RWPE2 (cell line): ENCODE results near the gene AIF1L.

Experiments
- ATAC-seq: fragments of 200-7000 bp; cut with Tn5 transposase; 3 replicates; pipeline ENCODE4 v1.9.1; 2021; ENCODE audit warnings: low read depth
- DNase-seq: peaks from one replicate; pipeline ENCODE4 v3.0.0-alpha.2; 2020; ENCODE audit warnings: low spot score
- H3K27ac ChIP-seq: fragments of 450-650 bp; 2 replicates; pipeline ENCODE4 v1.5.1; 2017; ENCODE audit warnings: mild to moderate bottlenecking; ENCODE audit not compliant: poor library complexity, severe bottlenecking
- H3K27me3 ChIP-seq: fragments of 250-450 bp; sonication (Bioruptor Pico); 2 replicates; pipeline ENCODE4 v1.5.1; 2021; ENCODE audit warnings: mild to moderate bottlenecking, moderate library complexity; ENCODE audit not compliant: insufficient read depth, poor library complexity, severe bottlenecking
- H3K36me3 ChIP-seq: fragments of 250-450 bp; sonication (Bioruptor Pico); 2 replicates; pipeline ENCODE4 v1.5.1; 2020; ENCODE audit warnings: low read depth, mild to moderate bottlenecking, moderate library complexity
- H3K4me1 ChIP-seq: fragments of 250-450 bp; sonication (Bioruptor Pico); 2 replicates; pipeline ENCODE4 v1.5.1; 2021; ENCODE audit warnings: mild to moderate bottlenecking, moderate library complexity; ENCODE audit not compliant: insufficient read depth, poor library complexity, severe bottlenecking
- H3K4me3 ChIP-seq: fragments of 250-450 bp; sonication (Bioruptor Pico); 2 replicates; pipeline ENCODE4 v1.5.1; 2021; ENCODE audit warnings: mild to moderate bottlenecking, moderate library complexity; ENCODE audit not compliant: severe bottlenecking
- H3K9me3 ChIP-seq: fragments of 250-450 bp; sonication (Bioruptor Pico); 2 replicates; pipeline ENCODE4 v1.5.1; 2021; ENCODE audit warnings: mild to moderate bottlenecking, moderate library complexity; ENCODE audit not compliant: severe bottlenecking
- CTCF ChIP-seq: fragments of 450-650 bp; IDR thresholded peaks from one replicate; pipeline ENCODE4 v1.5.1; 2017; ENCODE audit warnings: mild to moderate bottlenecking, moderate library complexity; ENCODE audit not compliant: poor library complexity, severe bottlenecking

Gene AIF1L

GRCh38 chr9:131160416-131161112 is 64.2 kb downstream of the AIF1L start:
- DNase-seq (no peak), ATAC-seq (no peak)
- Histone ChIP-seq H3K27ac (no peak overlapping the region), H3K27me3 (no peaks in the 10 kb centered on the region), H3K4me3 (no peak overlapping the region), H3K9me3 (peaks cover 15% of the 10 kb centered on the region), H3K36me3 (peaks cover 78% of the 10 kb centered on the region), H3K4me1 (no peaks in the 10 kb centered on the region)
- TF ChIP-seq CTCF = no peak

GRCh38 chr9:131161585-131161984 is 65.3 kb downstream of the AIF1L start:
- ATAC-seq = no peak
- peaks cover 19% of the 10 kb centered on the region for H3K9me3 ChIP-seq
- H3K4me1 ChIP-seq = no peaks in the 10 kb centered on the region
- H3K27me3 ChIP-seq = no peaks in the 10 kb centered on the region
- TF ChIP-seq CTCF = no peak
- H3K27ac ChIP-seq = no peak overlapping the region
- H3K4me3 ChIP-seq = no peak overlapping the region
- peaks cover 80% of the 10 kb centered on the region for H3K36me3 ChIP-seq
- no peak for DNase-seq

GRCh38 chr9:131162886-131163285 is 66.6 kb downstream of the AIF1L start:
- peak overlapping the region; percentile 2 for H3K4me3 ChIP-seq
- H3K4me1 ChIP-seq = no peaks in the 10 kb centered on the region
- no peak for ATAC-seq
- H3K36me3 ChIP-seq = peaks cover 81% of the 10 kb centered on the region
- TF ChIP-seq CTCF = no peak
- H3K27ac ChIP-seq = no peak overlapping the region
- no peak for DNase-seq
- H3K9me3 ChIP-seq = peaks cover 22% of the 10 kb centered on the region
- no peaks in the 10 kb centered on the region for H3K27me3 ChIP-seq

- peaks cover 66% of the 10 kb centered on the region for H3K36me3 ChIP-seq
- no peak for TF ChIP-seq CTCF
- peaks cover 21% of the 10 kb centered on the region for H3K9me3 ChIP-seq
Measured at GRCh38 chr9:131165523-131165922, 69.2 kb downstream of the AIF1L start.

GRCh38 chr9:131167146-131167692 is 70.9 kb downstream of the AIF1L start:
- no peak for ATAC-seq
- Histone ChIP-seq H3K4me3 (no peak overlapping the region), H3K4me1 (no peaks in the 10 kb centered on the region), H3K36me3 (peaks cover 54% of the 10 kb centered on the region), H3K27me3 (no peaks in the 10 kb centered on the region), H3K9me3 (peaks cover 18% of the 10 kb centered on the region), H3K27ac (no peak overlapping the region)
- no peak for DNase-seq
- no peak for TF ChIP-seq CTCF

More at GRCh38 chr9:131165523-131165922, 69.2 kb downstream of the AIF1L start:
- Histone ChIP-seq H3K27me3 (no peaks in the 10 kb centered on the region), H3K4me1 (no peaks in the 10 kb centered on the region), H3K27ac (no peak overlapping the region), H3K4me3 (no peak overlapping the region)
- ATAC-seq (no peak), DNase-seq (no peak)
